ENCODE data around the gene RALBP1.
"Not testable (repeated sequence)": the region's sequence is repeated elsewhere in the genome, so short reads cannot be mapped to it uniquely, and the experiment has no call there.

RALBP1 gene

GRCh38 chr18:9474983-9475642 is at the start of gene RALBP1:
RALBP1 (plus strand) TSS chr18:9475513; CDS start chr18:9513046, 37,533 bp downstream.
- peak; percentile 99 for DNase-seq (ENCODE audit: low read depth)

GRCh38 chr18:9426753-9427152 is 48.6 kb upstream of the RALBP1 start:
- no peak for DNase-seq (ENCODE audit: low read depth)

- DNase-seq (ENCODE audit: low read depth): no peak
Observed at GRCh38 chr18:9428301-9428706, 47.0 kb upstream of the RALBP1 start.

- no peak for DNase-seq (ENCODE audit: low read depth)
Observed at GRCh38 chr18:9428862-9429661, 46.3 kb upstream of the RALBP1 start.

GRCh38 chr18:9429662-9429993 is 45.7 kb upstream of the RALBP1 start:
- no peak for DNase-seq (ENCODE audit: low read depth)

GRCh38 chr18:9430315-9430714 is 45.0 kb upstream of the RALBP1 start:
- DNase-seq (ENCODE audit: low read depth): not testable (repeated sequence)

GRCh38 chr18:9431296-9431695 is 44.0 kb upstream of the RALBP1 start:
- no peak for DNase-seq (ENCODE audit: low read depth)

GRCh38 chr18:9433122-9433521 is 42.2 kb upstream of the RALBP1 start:
- not testable (repeated sequence) for DNase-seq (ENCODE audit: low read depth)

GRCh38 chr18:9433671-9434121 is 41.6 kb upstream of the RALBP1 start:
- DNase-seq (ENCODE audit: low read depth): no peak

- no peak for DNase-seq (ENCODE audit: low read depth)
Observed at GRCh38 chr18:9434122-9434701, 41.1 kb upstream of the RALBP1 start.

- DNase-seq (ENCODE audit: low read depth): no peak
Observed at GRCh38 chr18:9435041-9435440, 40.3 kb upstream of the RALBP1 start.

- DNase-seq (ENCODE audit: low read depth): no peak
Observed at GRCh38 chr18:9436206-9436929, 38.9 kb upstream of the RALBP1 start.

GRCh38 chr18:9437021-9437437 is 38.3 kb upstream of the RALBP1 start:
- DNase-seq (ENCODE audit: low read depth): peak; percentile 37

- no peak for DNase-seq (ENCODE audit: low read depth)
Observed at GRCh38 chr18:9437672-9438071, 37.6 kb upstream of the RALBP1 start.

GRCh38 chr18:9441061-9441460 is 34.3 kb upstream of the RALBP1 start:
- no peak for DNase-seq (ENCODE audit: low read depth)

- DNase-seq (ENCODE audit: low read depth): no peak
Observed at GRCh38 chr18:9444549-9444948, 30.8 kb upstream of the RALBP1 start.

- no peak for DNase-seq (ENCODE audit: low read depth)
Observed at GRCh38 chr18:9446839-9447238, 28.5 kb upstream of the RALBP1 start.

GRCh38 chr18:9447334-9447733 is 28.0 kb upstream of the RALBP1 start:
- no peak for DNase-seq (ENCODE audit: low read depth)

GRCh38 chr18:9449600-9450414 is 25.5 kb upstream of the RALBP1 start:
- DNase-seq (ENCODE audit: low read depth): no peak

GRCh38 chr18:9450920-9451319 is 24.4 kb upstream of the RALBP1 start:
- not testable (repeated sequence) for DNase-seq (ENCODE audit: low read depth)

- DNase-seq (ENCODE audit: low read depth): no peak
Observed at GRCh38 chr18:9453283-9453682, 22.0 kb upstream of the RALBP1 start.

Measured in ELR (cell line).